CD4-positive, alpha-beta T cell treated with Interleukin-6 for 4 hours (primary cell): ENCODE results near the gene CHRM5.

Source experiments
- DNase-seq: peaks from one replicate; pipeline ENCODE4 v3.0.0-alpha.2; 2020; ENCODE audit warnings: mixed read lengths

CHRM5 gene

DNA sequence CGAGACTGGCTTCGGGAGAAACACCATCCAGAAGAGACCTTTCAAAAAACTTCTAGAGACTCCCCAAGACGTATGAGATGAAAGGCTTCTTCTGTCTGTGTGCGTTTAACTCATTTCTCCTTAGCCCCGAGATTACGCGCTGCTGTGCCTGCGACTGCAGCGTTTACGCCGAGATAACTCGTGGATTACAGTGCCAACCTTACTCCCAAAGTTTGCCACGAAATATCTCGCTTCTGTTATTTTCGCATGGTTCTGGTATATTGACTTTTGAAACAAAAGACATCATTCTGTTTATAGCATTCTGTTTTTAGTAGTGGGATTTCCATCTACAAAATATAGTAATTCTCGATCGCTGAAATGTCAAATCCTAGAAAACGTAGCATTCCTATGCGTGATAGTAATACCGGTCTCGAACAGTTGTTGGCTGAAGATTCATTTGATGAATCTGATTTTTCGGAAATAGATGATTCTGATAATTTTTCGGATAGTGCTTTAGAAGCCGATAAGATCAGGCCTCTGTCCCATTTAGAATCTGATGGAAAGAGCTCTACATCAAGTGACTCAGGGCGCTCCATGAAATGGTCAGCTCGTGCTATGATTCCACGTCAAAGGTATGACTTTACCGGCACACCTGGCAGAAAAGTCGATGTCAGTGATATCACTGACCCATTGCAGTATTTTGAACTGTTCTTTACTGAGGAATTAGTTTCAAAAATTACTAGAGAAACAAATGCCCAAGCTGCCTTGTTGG lies 134.1 kb downstream of the CHRM5 start:
- DNase-seq: no peak

DNA sequence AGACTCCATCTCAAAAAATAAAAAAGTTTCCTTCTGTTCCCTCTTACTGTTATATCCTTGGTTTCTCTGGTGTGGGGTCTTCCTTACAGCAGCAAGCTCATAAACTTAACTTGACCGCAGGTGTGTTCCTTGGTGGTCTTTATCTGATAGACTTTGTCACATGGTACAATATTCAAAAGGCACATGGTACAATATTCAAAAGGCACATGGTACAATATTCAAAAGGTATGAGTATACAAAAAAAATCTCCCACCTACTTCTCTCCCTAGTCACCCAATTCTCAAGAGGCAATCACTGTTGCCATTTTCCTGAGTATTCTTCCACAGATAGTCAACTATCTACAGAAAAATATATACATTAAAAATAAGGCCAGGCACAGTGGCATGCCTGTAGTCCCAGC lies 138.1 kb downstream of the CHRM5 start:
- DNase-seq: no peak

DNA sequence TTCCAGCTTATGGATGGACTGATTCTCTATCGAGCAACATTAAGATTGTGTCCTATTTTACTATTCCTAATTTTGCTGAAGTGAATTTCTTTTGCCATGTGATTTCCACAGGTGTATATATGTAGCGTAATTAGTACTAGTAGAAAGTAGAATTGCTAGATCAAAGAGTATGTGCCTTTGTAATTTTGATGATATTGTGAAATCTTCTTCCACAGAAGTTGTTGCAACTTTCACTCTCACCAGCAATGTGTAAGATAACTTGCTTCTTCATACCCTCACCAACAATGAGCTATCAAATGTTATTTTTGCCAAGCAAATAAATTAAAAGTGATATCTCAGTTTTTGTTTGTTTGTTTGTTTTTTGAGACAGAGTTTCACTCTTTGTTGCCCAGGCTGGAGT lies 139.0 kb downstream of the CHRM5 start:
- DNase-seq: no peak

DNA sequence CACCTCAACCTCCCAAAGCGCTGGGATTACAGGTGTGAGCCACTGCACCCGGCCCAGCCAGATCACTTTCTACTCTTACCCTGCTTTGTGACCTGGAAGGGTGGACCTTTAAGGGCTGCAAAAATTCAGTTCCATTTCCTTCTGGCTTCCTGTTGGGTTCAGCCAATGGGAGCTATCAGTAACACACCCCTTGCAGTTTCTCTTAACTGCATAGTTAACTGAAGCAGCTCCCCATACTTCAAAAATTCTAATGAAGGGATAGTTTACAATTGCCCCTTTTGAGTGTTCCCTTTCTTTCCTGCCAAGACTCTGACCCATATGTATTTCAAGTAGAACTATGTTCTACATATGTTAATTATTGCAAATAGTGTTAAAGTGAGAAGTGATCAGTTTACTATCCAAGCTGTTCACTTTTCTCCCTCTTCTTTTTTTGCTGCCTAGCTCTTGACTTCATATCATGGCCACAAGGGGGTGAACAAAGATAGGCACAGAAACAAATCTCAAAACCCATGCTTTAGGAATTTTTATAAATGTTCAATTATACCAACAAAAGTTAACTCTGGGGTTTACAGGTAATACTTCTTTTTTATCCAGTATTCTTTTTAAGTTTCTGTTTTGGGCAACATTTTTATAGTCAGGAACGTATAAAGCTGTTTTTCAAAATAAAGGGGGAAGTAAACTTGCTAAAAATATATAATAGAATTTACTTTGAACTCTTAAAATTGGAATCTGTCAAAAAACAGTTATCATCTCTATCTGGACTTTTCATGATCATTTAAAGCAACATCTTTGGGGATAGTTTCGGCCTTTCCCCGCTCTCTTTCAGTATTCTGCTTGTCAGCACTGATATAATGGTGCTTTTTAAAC lies 141.7 kb downstream of the CHRM5 start:
- no peak for DNase-seq

DNA sequence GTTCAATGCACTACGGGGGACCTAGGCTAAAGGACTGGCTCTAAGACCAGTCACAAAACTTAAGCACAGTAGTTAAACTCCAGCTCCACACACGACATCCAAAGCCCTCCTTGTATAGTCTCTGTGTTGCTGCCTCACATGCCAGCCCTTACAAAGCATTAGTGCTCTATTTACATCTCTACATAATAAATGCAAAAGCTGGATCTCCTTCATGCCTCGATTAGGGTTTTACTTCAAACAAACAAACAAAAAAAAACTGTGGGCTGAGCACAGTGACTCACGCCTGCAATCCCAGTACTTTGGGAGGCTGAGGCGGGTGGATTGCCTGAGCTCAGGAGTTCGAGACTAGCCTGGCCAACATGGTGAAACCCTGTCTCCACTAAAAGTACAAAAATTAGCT lies 143.2 kb downstream of the CHRM5 start:
- no peak for DNase-seq

DNA sequence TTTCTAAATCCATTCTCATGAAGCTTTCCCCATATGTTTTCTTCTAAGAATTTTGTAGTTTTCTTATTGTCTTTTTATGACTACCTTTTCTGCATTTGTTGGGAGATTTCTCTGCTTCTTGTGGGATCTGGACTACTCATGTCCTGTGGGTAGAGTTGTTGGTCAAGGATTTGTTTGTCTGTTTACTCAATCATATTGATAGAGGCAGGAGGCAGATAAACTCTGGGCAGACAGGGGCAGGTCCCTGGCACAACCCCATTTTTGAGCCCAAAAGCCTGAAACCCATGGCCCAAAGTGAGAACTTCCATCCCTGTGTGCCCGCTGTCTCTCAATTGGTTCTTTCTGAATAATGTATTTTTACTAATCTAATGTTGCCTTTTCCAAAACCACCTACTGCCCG lies 145.9 kb downstream of the CHRM5 start:
- DNase-seq: no peak

DNA sequence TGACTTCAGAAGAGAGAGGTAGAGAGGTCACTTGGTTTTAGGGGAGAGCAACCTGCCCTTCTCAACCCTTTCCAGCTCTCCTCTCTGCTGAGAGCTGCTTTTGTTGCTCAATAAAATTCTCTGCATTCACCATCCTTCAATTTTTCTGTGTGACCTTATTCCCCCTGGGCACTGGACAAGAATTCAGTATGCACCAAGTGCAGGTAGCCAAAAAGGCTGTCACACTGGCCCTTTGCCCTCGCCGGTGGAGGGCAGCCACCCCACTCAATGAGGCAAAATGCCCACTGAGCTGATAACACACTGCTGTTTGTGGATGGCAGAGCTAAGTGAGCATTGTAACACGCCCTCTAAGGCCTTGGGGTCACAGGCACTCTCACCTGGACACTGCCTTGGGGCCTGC lies 146.4 kb downstream of the CHRM5 start:
- no peak for DNase-seq

DNA sequence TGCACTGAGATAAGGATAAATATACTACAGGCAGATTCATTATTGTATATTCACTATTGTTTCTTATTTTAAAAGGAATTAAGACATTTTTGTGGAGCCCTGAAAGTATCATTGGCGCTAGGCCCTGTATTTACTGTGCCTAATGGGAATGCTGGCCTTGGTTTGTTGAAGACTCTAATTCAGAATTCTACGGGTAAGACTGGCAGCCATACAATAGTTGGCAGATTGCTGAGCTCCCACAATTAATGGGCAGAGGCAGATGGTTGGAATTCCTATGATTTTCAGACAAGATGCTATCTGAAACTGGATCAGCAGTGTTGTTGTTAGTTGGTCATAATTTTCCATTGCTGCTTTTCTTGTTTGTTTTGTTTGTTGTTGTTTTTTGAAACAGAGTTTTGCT lies 148.3 kb downstream of the CHRM5 start:
- DNase-seq: no peak
